Kidney (tissue), 14 donors: ENCODE data around the gene KDM6B. TPM values are rescaled to one million over a fixed set of nuclear protein-coding genes. Genes with fewer than 3 reads are reported as not detected.
A peak's percentile ranks its signal among the peaks of the same experiment; 100 is the strongest.
"Not testable (repeated sequence)": the region's sequence is repeated elsewhere in the genome, so short reads cannot be mapped to it uniquely, and the experiment has no call there.

Source experiments
- DNase-seq, 5 donors: peaks; one replicate each; pipeline ENCODE4 v3.0.0-alpha.2; 2013 to 2020
- FAIRE-seq: peaks from 2 replicates; lab custom pipeline; 2012; peaks lifted over from hg19 to GRCh38; lab: Jason Lieb, UNC
- H3K27ac ChIP-seq, 2 donors: one replicate each; pipeline ENCODE4 v1.7.0; 2013; ENCODE audit warnings: low read depth in 2 of 2, low read length in 2 of 2, inconsistent platforms in 1 of 2
- H3K27me3 ChIP-seq: one replicate; pipeline ENCODE4 v1.7.1; 2013; ENCODE audit warnings: low read length, inconsistent platforms; ENCODE audit not compliant: control insufficient read depth, insufficient read depth
- H3K36me3 ChIP-seq, 3 donors: one replicate each; pipeline versions ENCODE4 v1.7.0 to v1.7.1; 2013; ENCODE audit warnings: low read length in 3 of 3, control low read depth in 1 of 3, inconsistent platforms in 1 of 3; ENCODE audit not compliant: insufficient read depth in 3 of 3, control insufficient read depth in 2 of 3
- H3K4me1 ChIP-seq, 3 donors: one replicate each; pipeline versions ENCODE4 v1.7.0 to v1.7.1; 2013; ENCODE audit warnings: low read length in 3 of 3, inconsistent platforms in 1 of 3, low read depth in 1 of 3; ENCODE audit not compliant: control insufficient read depth in 2 of 3, insufficient read depth in 2 of 3
- H3K4me3 ChIP-seq, 3 donors: one replicate each; pipeline versions ENCODE4 v1.7.0 to v1.8.1; 2013; ENCODE audit warnings: low read length in 3 of 3, control low read depth in 1 of 3, inconsistent platforms in 1 of 3
- H3K9ac ChIP-seq, 3 donors: one replicate each; pipeline versions ENCODE4 v1.7.0 to v1.7.1; 2013; ENCODE audit warnings: low read length in 3 of 3, control low read depth in 1 of 3, inconsistent platforms in 1 of 3
- H3K9me3 ChIP-seq, 3 donors: one replicate each; pipeline versions ENCODE4 v1.7.0 to v1.7.1; 2013; ENCODE audit warnings: low read length in 3 of 3, control low read depth in 1 of 3, inconsistent platforms in 1 of 3; ENCODE audit not compliant: control insufficient read depth in 2 of 3, insufficient read depth in 1 of 3
- intact Hi-C: fragments of 100-400 bp; cut with DNase I; formaldehyde crosslinking; loops from one replicate; pipeline ENCODE4 v1.11.1; 2022
- polyA plus RNA-seq: library from polyadenylated mRNA; stranded (reverse); fragments of 350-450 nt; fragmentation: Illumina TruSeq; extraction: RNeasy Lipid Tissue Mini Kit (QIAGEN cat#74804); gene quantifications from one replicate; pipeline ENCODE4 v1.2.3, GENCODE V29; 2014; ENCODE audit warnings: low read depth, low replicate concordance; ENCODE audit not compliant: insufficient read depth
- total RNA-seq: library from RNA; stranded (reverse); fragmentation: NEBNext Ultra II Directional; extraction: Animal tissue kit (Norgen Biotek cat#: 25700); gene quantifications from one replicate; pipeline ENCODE4 v1.2.1, GENCODE V29; 2021
- TF ChIP-seq, protein P1 (sequence below): IDR thresholded peaks from 3 replicates; pipeline ENCODE4 v1.5.1; 2012; ENCODE audit warnings: mild to moderate bottlenecking, moderate library complexity, borderline replicate concordance; ENCODE audit not compliant: insufficient read depth; ENCODE audit errors: extremely low read depth
- donor health status: control.
- donor health status: control.
- donor health status: control.
- donor health status: control.
- donor health status: control.
- donor health status: DM: yes; HTN: yes; CAD: no.
- donor health status: Normal renal cell carcinoma (clear cell type).

The KDM6B gene
- total and polyA plus RNA-seq, 2 donors from 2014 or later: 3.9 to 32.3 TPM

- DNase-seq (no peak), FAIRE-seq (no peak)
- Histone ChIP-seq H3K4me1 (peaks cover 0 to 25% (median 4%) of the 10 kb centered on the region in 3 donors), H3K36me3 (peaks cover 0 to 2% (median 0%) of the 10 kb centered on the region in 3 donors), H3K9me3 (no peaks in the 10 kb centered on the region), H3K9ac (peak overlapping the region in 1 of 3 donors; percentile 63), H3K27me3 (no peaks in the 10 kb centered on the region), H3K4me3 (peak overlapping the region in 2 of 3 donors; percentile 73 to 79), H3K27ac (no peak overlapping the region)
- intact Hi-C loops: no loop called here
- TF ChIP-seq, protein P1, sequence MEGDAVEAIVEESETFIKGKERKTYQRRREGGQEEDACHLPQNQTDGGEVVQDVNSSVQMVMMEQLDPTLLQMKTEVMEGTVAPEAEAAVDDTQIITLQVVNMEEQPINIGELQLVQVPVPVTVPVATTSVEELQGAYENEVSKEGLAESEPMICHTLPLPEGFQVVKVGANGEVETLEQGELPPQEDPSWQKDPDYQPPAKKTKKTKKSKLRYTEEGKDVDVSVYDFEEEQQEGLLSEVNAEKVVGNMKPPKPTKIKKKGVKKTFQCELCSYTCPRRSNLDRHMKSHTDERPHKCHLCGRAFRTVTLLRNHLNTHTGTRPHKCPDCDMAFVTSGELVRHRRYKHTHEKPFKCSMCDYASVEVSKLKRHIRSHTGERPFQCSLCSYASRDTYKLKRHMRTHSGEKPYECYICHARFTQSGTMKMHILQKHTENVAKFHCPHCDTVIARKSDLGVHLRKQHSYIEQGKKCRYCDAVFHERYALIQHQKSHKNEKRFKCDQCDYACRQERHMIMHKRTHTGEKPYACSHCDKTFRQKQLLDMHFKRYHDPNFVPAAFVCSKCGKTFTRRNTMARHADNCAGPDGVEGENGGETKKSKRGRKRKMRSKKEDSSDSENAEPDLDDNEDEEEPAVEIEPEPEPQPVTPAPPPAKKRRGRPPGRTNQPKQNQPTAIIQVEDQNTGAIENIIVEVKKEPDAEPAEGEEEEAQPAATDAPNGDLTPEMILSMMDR: no peak
Observed at GRCh38 chr17:7859028-7859427, 25.0 kb downstream of the KDM6B start.

GRCh38 chr17:7862692-7863437, 28.8 kb downstream of the KDM6B start:
- Histone ChIP-seq H3K4me1 (peaks cover 0 to 9% (median 4%) of the 10 kb centered on the region in 3 donors), H3K9me3 (peaks cover 0 to 4% (median 0%) of the 10 kb centered on the region in 3 donors), H3K27me3 (no peaks in the 10 kb centered on the region), H3K27ac (no peak overlapping the region), H3K4me3 (no peak overlapping the region), H3K36me3 (peaks cover 0 to 2% (median 2%) of the 10 kb centered on the region in 3 donors), H3K9ac (no peak overlapping the region)
- intact Hi-C loops: loop anchor here (5.0 kb wide), 1 partner anchor 124 kb away; no protein-coding TSS in a partner anchor
- FAIRE-seq: no peak
- DNase-seq: peak in 4 of 5 donors; percentile 62 to 88 (median 72)
- TF ChIP-seq, protein P1: peak; percentile 81

DNA sequence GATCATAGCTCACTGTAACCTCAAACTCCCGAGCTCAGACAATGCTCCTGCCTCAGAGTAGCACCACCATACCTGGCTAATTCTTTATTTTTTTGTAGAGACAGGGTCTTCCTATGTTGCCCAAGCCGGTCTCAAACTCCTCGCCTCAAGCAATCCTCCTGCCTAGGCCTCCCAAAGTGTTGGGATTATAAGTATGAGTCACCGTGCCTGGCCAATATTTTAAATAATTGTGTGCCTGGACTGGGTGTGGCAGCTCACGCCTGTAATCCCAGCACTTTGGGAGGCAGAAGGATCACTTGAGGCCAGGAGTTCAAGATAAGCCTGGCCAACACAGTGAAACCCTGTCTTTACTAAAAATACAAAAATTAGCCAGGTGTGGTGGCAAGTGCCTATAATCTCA, 30.4 kb downstream of the KDM6B start:
- DNase-seq, H3K9me3 ChIP-seq, H3K36me3 ChIP-seq, H3K4me3 ChIP-seq, H3K9ac ChIP-seq, FAIRE-seq, H3K4me1 ChIP-seq, H3K27me3 ChIP-seq, H3K27ac ChIP-seq: not testable (repeated sequence)
- intact Hi-C loops: loop anchor here (5.0 kb wide), 1 partner anchor 123 kb away; no protein-coding TSS in a partner anchor

GRCh38 chr17:7864995-7865650, 31.1 kb downstream of the KDM6B start:
- Histone ChIP-seq H3K27ac (no peak overlapping the region), H3K36me3 (peaks cover 0 to 3% (median 2%) of the 10 kb centered on the region in 3 donors), H3K9me3 (peaks cover 0 to 4% (median 0%) of the 10 kb centered on the region in 3 donors), H3K4me1 (no peaks in the 10 kb centered on the region), H3K9ac (no peak overlapping the region), H3K27me3 (no peaks in the 10 kb centered on the region), H3K4me3 (no peak overlapping the region)
- FAIRE-seq: no peak
- TF ChIP-seq, protein P1: no peak
- no peak for DNase-seq
- intact Hi-C loops: loop anchor here (5.0 kb wide), 1 partner anchor 122 kb away; no protein-coding TSS in a partner anchor
